Fibroblast of skin of back (primary cell): ENCODE data around the gene JARID2.
A peak's percentile ranks its signal among the peaks of the same experiment; 100 is the strongest.
"Not testable (repeated sequence)": the region's sequence is repeated elsewhere in the genome, so short reads cannot be mapped to it uniquely, and the experiment has no call there.

Source experiments
- DNase-seq: peaks from one replicate; pipeline ENCODE4 v3.0.0-alpha.2; 2013

JARID2 gene

GRCh38 chr6:15405129-15406068 lies 159.5 kb downstream of the JARID2 start:
- DNase-seq: no peak

DNA sequence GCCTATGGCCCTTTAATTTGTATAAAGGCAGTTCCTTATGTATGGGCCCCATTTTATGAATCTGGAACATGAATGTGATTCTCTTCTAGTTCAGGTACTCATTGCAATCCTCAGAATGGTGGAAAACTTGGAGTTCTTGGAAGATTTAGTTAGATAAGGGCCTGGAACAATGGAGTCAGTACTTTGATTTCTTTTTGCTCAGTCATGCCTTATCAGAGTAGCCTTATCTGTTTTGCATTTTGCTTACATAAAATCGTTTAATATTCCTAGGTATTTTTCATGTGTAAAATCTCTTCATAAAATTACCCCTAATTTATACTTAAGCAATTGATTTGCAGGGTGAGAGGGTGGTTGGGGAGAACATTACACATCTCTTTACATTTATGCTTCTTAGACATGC lies 160.6 kb downstream of the JARID2 start:
- no peak for DNase-seq

DNA sequence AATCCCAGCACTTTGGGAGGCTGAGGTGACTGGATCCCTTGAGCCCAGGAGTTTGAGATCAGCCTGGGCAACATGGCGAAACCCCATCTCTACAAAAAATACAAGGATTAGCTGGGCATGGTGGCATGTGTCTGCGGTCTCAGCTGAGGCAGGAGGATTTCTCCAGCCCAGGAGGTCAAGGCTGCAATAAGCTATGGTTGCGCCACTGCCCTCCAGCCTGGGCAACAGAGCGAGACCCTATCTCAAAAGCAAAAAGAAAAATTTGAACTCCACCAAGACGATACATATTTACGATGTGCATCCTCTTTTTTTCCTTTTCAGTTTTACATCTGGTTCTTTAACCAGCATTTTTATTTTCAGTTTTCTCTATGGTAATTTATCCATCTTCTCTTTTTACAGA lies 162.1 kb downstream of the JARID2 start:
- DNase-seq: no peak

- DNase-seq: no peak
Observed at GRCh38 chr6:15408758-15409157, 162.9 kb downstream of the JARID2 start.

GRCh38 chr6:15409301-15410125 lies 163.6 kb downstream of the JARID2 start:
- no peak for DNase-seq

DNA sequence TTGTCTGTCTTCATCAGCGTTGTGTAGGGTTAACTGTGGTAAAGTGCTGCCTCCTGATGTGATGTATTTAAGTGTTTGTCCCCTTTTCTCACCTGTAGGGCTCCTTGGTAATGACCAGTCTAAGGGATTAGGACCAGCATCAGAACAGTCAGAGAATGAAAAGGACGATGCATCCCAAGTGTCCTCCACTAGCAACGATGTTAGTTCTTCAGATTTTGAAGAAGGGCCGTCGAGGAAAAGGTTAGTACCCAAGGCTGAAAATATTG lies 164.2 kb downstream of the JARID2 start:
- DNase-seq: no peak

DNA sequence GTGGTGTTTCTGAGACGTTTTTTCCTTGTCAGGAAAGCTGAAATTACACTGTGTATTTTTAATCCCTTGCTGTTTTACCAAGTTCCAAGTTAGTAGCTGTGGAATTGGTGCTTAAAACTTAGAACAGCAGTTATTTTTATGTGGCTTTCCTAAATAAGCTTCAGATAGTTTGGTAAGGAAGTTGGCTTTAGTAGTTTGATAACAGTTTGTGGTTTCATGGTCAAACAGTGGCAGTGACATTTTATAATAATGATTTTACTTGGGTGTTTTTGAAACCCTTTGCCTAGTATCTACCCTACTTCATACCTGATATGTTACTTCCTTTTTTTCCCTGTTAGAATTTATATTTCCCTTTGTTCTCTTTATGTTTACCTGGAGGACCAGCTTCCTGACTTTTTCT lies 164.9 kb downstream of the JARID2 start:
- no peak for DNase-seq

DNA sequence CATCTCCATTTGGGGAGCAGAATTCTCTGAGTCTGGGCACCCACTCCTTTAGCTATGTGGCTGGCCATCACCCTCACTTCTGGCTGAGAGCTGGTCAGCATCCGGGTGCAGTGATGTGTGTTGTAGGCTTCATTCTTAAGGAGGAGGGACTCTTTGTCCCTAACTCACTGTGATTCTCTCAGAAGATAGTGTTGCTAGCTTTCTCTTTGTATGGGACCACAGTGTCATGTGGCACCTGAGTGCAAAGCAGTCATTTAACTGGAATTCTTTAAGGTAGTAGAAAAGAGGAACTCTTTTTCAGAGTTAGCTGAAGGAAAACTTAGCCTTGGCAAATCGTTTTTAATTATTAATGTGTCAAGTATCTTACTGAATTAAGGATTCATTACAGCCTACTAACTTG lies 165.9 kb downstream of the JARID2 start:
- no peak for DNase-seq

DNA sequence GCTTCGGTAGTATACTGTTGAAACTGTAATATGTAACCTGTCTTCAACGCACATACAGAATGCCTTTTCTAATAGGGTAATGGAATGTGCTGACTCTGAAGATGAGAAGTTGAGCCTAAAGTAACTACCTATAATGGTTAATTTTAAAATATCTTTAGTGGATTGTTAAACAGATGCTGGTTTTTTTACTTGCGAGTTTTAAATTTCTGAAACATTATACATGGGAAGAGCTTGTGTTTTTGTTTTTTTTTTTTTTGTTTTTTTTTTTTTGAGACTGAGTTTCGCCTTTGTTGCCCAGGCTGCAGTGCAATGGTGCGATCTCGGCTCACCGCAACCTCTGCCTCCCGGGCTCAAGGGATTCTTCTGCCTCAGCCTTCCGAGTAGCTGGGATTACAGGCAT lies 166.9 kb downstream of the JARID2 start:
- DNase-seq: no peak

- DNase-seq: peak; percentile 51
Observed at GRCh38 chr6:15413466-15414234, 167.8 kb downstream of the JARID2 start.

- no peak for DNase-seq
Observed at GRCh38 chr6:15414235-15414612, 168.4 kb downstream of the JARID2 start.

DNA sequence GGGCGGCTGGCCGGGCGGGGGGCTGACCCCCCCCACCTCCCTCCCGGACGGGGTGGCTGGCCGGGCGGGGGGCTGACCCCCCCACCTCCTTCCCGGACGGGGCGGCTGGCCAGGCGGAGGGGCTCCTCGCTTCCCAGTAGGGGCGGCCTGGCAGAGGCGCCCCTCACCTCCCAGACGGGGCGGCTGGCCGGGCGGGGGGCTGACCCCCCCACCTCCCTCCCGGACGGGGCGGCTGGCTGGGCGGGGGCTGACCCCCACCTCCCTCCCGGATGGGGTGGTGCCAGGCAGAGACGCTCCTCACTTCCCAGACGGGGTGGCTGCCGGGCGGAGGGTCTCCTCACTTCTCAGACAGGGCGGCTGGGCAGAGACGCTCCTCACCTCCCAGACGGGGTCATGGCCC lies 169.8 kb downstream of the JARID2 start:
- DNase-seq: not testable (repeated sequence)

GRCh38 chr6:15416932-15417509 lies 171.2 kb downstream of the JARID2 start:
- DNase-seq: no peak

GRCh38 chr6:15417811-15418210 lies 171.9 kb downstream of the JARID2 start:
- DNase-seq: peak; percentile 64

DNA sequence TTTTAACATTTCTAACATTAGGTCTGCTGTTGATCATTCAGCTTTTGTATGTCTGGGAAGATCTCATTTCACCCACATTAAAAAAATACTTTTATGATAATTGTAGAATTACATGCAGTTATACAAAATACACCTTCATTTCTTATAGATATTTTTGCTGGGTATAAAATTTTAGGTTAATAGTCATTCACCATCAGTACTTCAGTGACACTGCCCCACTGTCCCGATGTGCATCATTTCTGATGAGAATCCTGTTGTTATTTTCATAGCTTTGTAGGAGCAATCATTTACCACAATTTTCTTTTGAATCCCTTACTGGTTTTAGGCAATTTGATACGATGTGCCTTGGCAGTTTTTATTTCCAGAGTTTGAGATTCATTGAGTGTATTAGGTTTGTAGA lies 173.6 kb downstream of the JARID2 start:
- DNase-seq: no peak

DNA sequence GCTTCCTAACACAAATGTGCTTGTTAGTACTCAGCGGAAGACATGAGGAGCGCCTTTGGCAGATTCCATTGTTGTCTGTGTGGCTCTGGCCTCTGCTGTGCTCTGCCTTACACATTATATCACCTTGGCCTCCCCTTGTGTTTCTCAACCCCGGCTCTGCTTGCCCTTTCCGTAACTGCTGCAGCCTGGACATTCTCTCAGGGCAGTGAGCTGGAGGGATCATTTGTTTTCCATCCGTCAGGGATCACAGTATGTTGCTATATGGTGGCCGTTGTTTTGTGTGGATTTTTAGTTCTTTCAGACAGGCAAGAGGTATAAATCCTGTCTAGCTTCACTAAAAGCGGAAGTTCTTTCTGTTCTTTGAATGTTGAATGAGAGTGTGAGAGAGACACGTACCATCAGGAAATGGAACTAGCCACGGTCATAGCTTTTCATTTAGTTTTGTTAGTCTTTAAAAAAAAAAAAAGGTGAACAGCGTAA lies 175.1 kb downstream of the JARID2 start:
- no peak for DNase-seq

GRCh38 chr6:15421945-15422733 lies 176.3 kb downstream of the JARID2 start:
- DNase-seq: no peak

- no peak for DNase-seq
Observed at GRCh38 chr6:15423286-15423993, 177.6 kb downstream of the JARID2 start.

DNA sequence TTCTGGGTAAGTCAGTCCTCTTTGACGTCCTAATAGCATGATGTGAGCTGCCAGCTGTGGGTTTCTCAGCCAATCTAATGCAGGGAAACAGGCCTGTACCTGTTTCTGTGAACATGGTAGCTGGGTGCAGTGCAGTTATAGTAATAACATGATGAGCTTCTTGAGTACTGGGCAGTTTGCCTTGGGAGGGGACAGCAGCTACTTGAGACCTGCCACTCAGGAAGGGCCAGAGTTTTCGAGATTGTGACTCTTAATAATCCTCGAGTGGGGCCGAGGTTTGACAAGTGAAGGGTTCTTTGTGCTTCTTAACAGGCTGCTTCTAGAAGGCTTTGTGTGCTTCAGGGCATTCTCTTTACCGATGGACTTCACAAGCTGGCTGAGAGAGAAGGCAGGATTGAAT lies 180.1 kb downstream of the JARID2 start:
- DNase-seq: no peak

DNA sequence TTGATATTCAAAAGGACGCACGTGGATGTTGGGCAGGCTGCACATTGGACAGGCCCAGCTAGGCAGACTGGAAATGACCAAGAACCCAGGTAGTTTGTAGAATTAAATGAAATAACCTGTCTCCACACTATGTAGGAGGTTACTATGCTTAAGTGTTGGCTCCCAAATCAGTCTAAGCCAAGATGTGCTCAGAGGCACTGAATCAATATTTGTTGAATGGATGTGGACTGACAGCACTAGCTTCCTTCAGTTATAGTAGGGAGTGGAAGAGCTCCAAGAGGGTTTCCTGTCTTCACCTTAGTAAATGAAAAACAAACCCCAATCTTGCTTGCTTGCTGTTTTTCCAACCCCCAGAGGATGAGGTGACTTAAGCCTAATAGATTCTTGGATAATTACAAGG lies 180.5 kb downstream of the JARID2 start:
- no peak for DNase-seq

DNA sequence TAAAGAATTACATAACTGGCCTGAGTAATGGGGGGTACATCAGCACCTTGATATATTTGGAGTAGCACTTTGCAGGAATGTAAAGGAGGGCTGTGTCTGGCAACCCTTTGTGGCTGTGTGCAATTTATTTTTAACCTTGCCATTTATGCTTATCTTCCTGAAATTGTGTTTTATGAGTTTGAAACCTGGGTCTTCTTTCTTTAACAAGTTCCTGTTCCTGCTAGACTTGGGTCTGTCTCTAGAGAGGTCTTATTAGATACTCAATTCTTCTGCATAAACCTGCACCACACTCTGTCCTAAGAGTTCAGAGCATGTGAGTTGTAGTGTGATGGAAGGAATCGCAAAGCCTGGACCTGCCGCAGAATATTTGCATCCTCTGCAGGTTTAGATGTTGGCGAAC lies 181.0 kb downstream of the JARID2 start:
- no peak for DNase-seq
